Nephron (organoid): ENCODE results near the gene TFAP2D.

ENCODE experiments used
- H3K27ac Mint-ChIP-seq, 3 experiments: 2 replicates each; pipeline ENCODE4 v1.8.0; 2020; ENCODE audit warnings: mixed read lengths in 3 of 3, mild to moderate bottlenecking in 2 of 3, moderate library complexity in 1 of 3
- H3K27me3 Mint-ChIP-seq: 2 replicates; pipeline ENCODE4 v1.8.0; 2021; ENCODE audit warnings: low read depth, mild to moderate bottlenecking, moderate library complexity, mixed read lengths
- H3K36me3 Mint-ChIP-seq: 2 replicates; pipeline ENCODE4 v1.8.0; 2020; ENCODE audit warnings: low read depth, mixed read lengths
- H3K4me1 Mint-ChIP-seq: 2 replicates; pipeline ENCODE4 v1.8.0; 2020; ENCODE audit warnings: mixed read lengths
- H3K4me3 Mint-ChIP-seq, 3 experiments: 2 replicates each; pipeline ENCODE4 v1.8.0; 2020; ENCODE audit warnings: mild to moderate bottlenecking in 3 of 3, mixed read lengths in 3 of 3, moderate library complexity in 2 of 3
- H3K9me3 Mint-ChIP-seq: 2 replicates; pipeline ENCODE4 v1.8.0; 2020; ENCODE audit warnings: mixed read lengths
- CTCF ChIP-seq, 3 experiments: fragments of 200-600 bp; sonication (generic); IDR thresholded peaks; one replicate each; pipeline ENCODE4 v1.5.0; 2021; ENCODE audit warnings: antibody characterized with exemption in 3 of 3; ENCODE audit not compliant: unreplicated experiment in 3 of 3

Gene TFAP2D

GRCh38 chr6:50713226-50713625 lies at the start of gene TFAP2D:
TSS of gene TFAP2D (plus strand) at chr6:50713526. CDS start at chr6:50714056, 530 bp downstream.
- no peaks in the 10 kb centered on the region for H3K36me3 Mint-ChIP-seq
- H3K27ac Mint-ChIP-seq, result no peak within 1 kb of the TSS

GRCh38 chr6:50663806-50664205 lies 49.5 kb upstream of the TFAP2D start:
- Mint-ChIP-seq H3K4me1 (no peaks in the 10 kb centered on the region), H3K9me3 (no peaks in the 10 kb centered on the region), H3K36me3 (no peaks in the 10 kb centered on the region), H3K27ac (no peak overlapping the region), H3K4me3 (no peak overlapping the region), H3K27me3 (no peaks in the 10 kb centered on the region)
- TF ChIP-seq CTCF (IDR thresholded peaks at IDR 0.05; ENCODE audit: unreplicated experiment in 3 of 3), result no peak

More at GRCh38 chr6:50713226-50713625, at the start of gene TFAP2D:
- H3K27me3 Mint-ChIP-seq, result peaks cover 100% of the 10 kb centered on the region
- peaks cover 5% of the 10 kb centered on the region for H3K4me1 Mint-ChIP-seq
- peaks cover 4% of the 10 kb centered on the region for H3K9me3 Mint-ChIP-seq
- no peak for TF ChIP-seq CTCF (IDR thresholded peaks at IDR 0.05; ENCODE audit: unreplicated experiment in 3 of 3)
- H3K4me3 Mint-ChIP-seq, result no peak within 1 kb of the TSS

- H3K27ac Mint-ChIP-seq, result no peak overlapping the region
- H3K4me1 Mint-ChIP-seq, result no peaks in the 10 kb centered on the region
- H3K4me3 Mint-ChIP-seq, result no peak overlapping the region
- no peaks in the 10 kb centered on the region for H3K36me3 Mint-ChIP-seq
- H3K27me3 Mint-ChIP-seq, result no peaks in the 10 kb centered on the region
- no peaks in the 10 kb centered on the region for H3K9me3 Mint-ChIP-seq
- no peak for TF ChIP-seq CTCF (IDR thresholded peaks at IDR 0.05; ENCODE audit: unreplicated experiment in 3 of 3)
Observed at GRCh38 chr6:50666089-50666488, 47.2 kb upstream of the TFAP2D start.

- no peak overlapping the region for H3K27ac Mint-ChIP-seq
- H3K4me1 Mint-ChIP-seq, result no peaks in the 10 kb centered on the region
- TF ChIP-seq CTCF (IDR thresholded peaks at IDR 0.05; ENCODE audit: unreplicated experiment in 3 of 3), result no peak
- no peak overlapping the region for H3K4me3 Mint-ChIP-seq
- peaks cover under 1% of the 10 kb centered on the region for H3K27me3 Mint-ChIP-seq
- no peaks in the 10 kb centered on the region for H3K9me3 Mint-ChIP-seq
- H3K36me3 Mint-ChIP-seq, result no peaks in the 10 kb centered on the region
Observed at GRCh38 chr6:50681213-50681824, 32.0 kb upstream of the TFAP2D start.

- H3K27ac Mint-ChIP-seq, result no peak overlapping the region
- H3K36me3 Mint-ChIP-seq, result no peaks in the 10 kb centered on the region
- no peak overlapping the region for H3K4me3 Mint-ChIP-seq
- H3K4me1 Mint-ChIP-seq, result no peaks in the 10 kb centered on the region
- H3K27me3 Mint-ChIP-seq, result peaks cover 5% of the 10 kb centered on the region
- no peaks in the 10 kb centered on the region for H3K9me3 Mint-ChIP-seq
- no peak for TF ChIP-seq CTCF (IDR thresholded peaks at IDR 0.05; ENCODE audit: unreplicated experiment in 3 of 3)
Observed at GRCh38 chr6:50689210-50689609, 24.1 kb upstream of the TFAP2D start.

GRCh38 chr6:50691814-50692495 lies 21.4 kb upstream of the TFAP2D start:
- Mint-ChIP-seq H3K36me3 (no peaks in the 10 kb centered on the region), H3K27ac (no peak overlapping the region), H3K4me3 (no peak overlapping the region), H3K27me3 (peaks cover 4% of the 10 kb centered on the region), H3K9me3 (no peaks in the 10 kb centered on the region), H3K4me1 (no peaks in the 10 kb centered on the region)
- TF ChIP-seq CTCF (IDR thresholded peaks at IDR 0.05; ENCODE audit: unreplicated experiment in 3 of 3), result no peak
